ENCODE data around the gene PCSK9.

GRCh38 chr1:54995835-54996234 is 43.5 kb upstream of the PCSK9 start:
- TF ChIP-seq CTCF (conservative IDR thresholded peaks at IDR 0.05; ENCODE audit: low read depth, low read length), result no peak
- TF ChIP-seq EZH2 (IDR thresholded peaks at IDR 0.05; ENCODE audit: borderline replicate concordance, low read depth, low read length, poor library complexity, severe bottlenecking), result no peak

All from A673 (cell line).